AG04450 (cell line): ENCODE measurements around the gene SLC15A4. TPM values are rescaled to one million over a fixed set of nuclear protein-coding genes. Genes with fewer than 3 reads are reported as not detected.

Source experiments
- CTCF ChIA-PET: fragments of 300-600, 350-600 bp; formaldehyde crosslinking; extraction: SDS; loops from one replicate; lab custom pipeline; 2022; ENCODE audit warnings: antibody characterized with exemption, inconsistent platforms; lab: Charles Lee
- POLR2A ChIA-PET: fragments of 350-600 bp; formaldehyde crosslinking; extraction: SDS; loops from one replicate; lab custom pipeline; 2021; ENCODE audit warnings: antibody characterized with exemption, inconsistent platforms; lab: Yijun Ruan, JAX
- DNase-seq: peaks from one replicate; pipeline ENCODE4 v3.0.0-alpha.2; 2011; ENCODE audit warnings: low read depth, low spot score
- H3K27ac ChIP-seq: one replicate; pipeline ENCODE4 v1.5.1; 2012; ENCODE audit warnings: low read depth, low read length, control low read depth
- H3K27me3 ChIP-seq: one replicate; pipeline ENCODE4 v1.6.0; 2012; ENCODE audit warnings: low read length; ENCODE audit not compliant: control insufficient read depth, insufficient read depth
- H3K4me3 ChIP-seq: 2 replicates; pipeline ENCODE4 v1.5.1; 2011; ENCODE audit warnings: mild to moderate bottlenecking, low read depth, low read length, control low read depth
- H3K9me3 ChIP-seq: 2 replicates; pipeline ENCODE4 v1.5.1; 2012; ENCODE audit warnings: low read length; ENCODE audit not compliant: control insufficient read depth, insufficient read depth
- CTCF ChIP-seq: IDR thresholded peaks from 2 replicates; pipeline ENCODE4 v1.5.1; 2011; ENCODE audit warnings: low read depth, low read length, control low read depth, inconsistent platforms
- polyA plus RNA-seq: library from polyadenylated mRNA; depleted of rRNA; stranded (reverse); fragments of >200 nt; gene quantifications from 2 replicates; pipeline ENCODE4 v1.2.3, GENCODE V29; 2011

The SLC15A4 gene
- polyA plus RNA-seq, 1 experiment: 21.2 TPM

- peak overlapping the region; percentile 98 for H3K4me3 ChIP-seq
- peaks cover 3% of the 10 kb centered on the region; the same call in 1 of the 2 replicates for H3K9me3 ChIP-seq
- H3K27ac ChIP-seq: no peak overlapping the region
- CTCF ChIA-PET: no interaction called here
- POLR2A ChIA-PET: no interaction called here
- no peaks in the 10 kb centered on the region for H3K27me3 ChIP-seq
- TF ChIP-seq CTCF: no peak
- no peak for DNase-seq
Measured at GRCh38 chr12:128823216-128823915, 392 bp downstream of the SLC15A4 start.

GRCh38 chr12:128820723-128821432 lies 2.9 kb downstream of the SLC15A4 start:
- no peaks in the 10 kb centered on the region for H3K9me3 ChIP-seq
- no peak for DNase-seq
- no peak for TF ChIP-seq CTCF
- CTCF ChIA-PET: interaction anchor here (1.2 kb wide), 1 partner anchor 39 kb away, joined by 7 read pairs; no protein-coding TSS in a partner anchor
- POLR2A ChIA-PET: no interaction called here
- no peaks in the 10 kb centered on the region for H3K27me3 ChIP-seq
- no peak overlapping the region for H3K4me3 ChIP-seq
- H3K27ac ChIP-seq: no peak overlapping the region

- CTCF ChIA-PET: interaction anchor here (1.2 kb wide), 1 partner anchor 38 kb away, joined by 7 read pairs; no protein-coding TSS in a partner anchor
- no peaks in the 10 kb centered on the region for H3K9me3 ChIP-seq
- H3K27ac ChIP-seq: no peak overlapping the region
- POLR2A ChIA-PET: no interaction called here
- no peak overlapping the region for H3K4me3 ChIP-seq
- no peaks in the 10 kb centered on the region for H3K27me3 ChIP-seq
- TF ChIP-seq CTCF: no peak
- no peak for DNase-seq
Measured at GRCh38 chr12:128820253-128820652, 3.5 kb downstream of the SLC15A4 start.

GRCh38 chr12:128819293-128820144 lies 4.2 kb downstream of the SLC15A4 start:
- ChIA-PET POLR2A (no interaction called here), CTCF (interaction anchor here (1.2 kb wide), 1 partner anchor 37 kb away, joined by 7 read pairs; no protein-coding TSS in a partner anchor)
- Histone ChIP-seq H3K27me3 (no peaks in the 10 kb centered on the region), H3K9me3 (no peaks in the 10 kb centered on the region), H3K27ac (no peak overlapping the region), H3K4me3 (no peak overlapping the region)
- no peak for DNase-seq
- TF ChIP-seq CTCF: no peak
